HepG2 (cell line): ENCODE measurements around the gene UBFD1. TPM values are rescaled to one million over a fixed set of nuclear protein-coding genes. Genes with fewer than 3 reads are reported as not detected.

Source experiments
- BRD4 ChIP-seq: sonication (generic); formaldehyde crosslinking; IDR thresholded peaks from 2 replicates; pipeline ENCODE4 v1.4.0; 2020; ENCODE audit warnings: missing genetic modification reagents
- FOXK1 ChIP-seq: sonication (generic); formaldehyde crosslinking; IDR thresholded peaks from 2 replicates; pipeline ENCODE4 v1.4.0; 2020; ENCODE audit warnings: low read depth, missing genetic modification reagents, borderline replicate concordance
- GATA4 ChIP-seq: sonication (generic); IDR thresholded peaks from 2 replicates; pipeline ENCODE4 v1.6.1; 2016; ENCODE audit warnings: antibody characterized with exemption, low read depth, borderline replicate concordance
- RBAK ChIP-seq: sonication (generic); formaldehyde crosslinking; IDR thresholded peaks from 2 replicates; pipeline ENCODE4 v1.5.1; 2020; ENCODE audit warnings: mild to moderate bottlenecking, missing genetic modification reagents
- RBM22 ChIP-seq: fragments of 200-400 bp; formaldehyde crosslinking; optimal IDR thresholded peaks from 2 replicates; pipeline ENCODE3; 2017; ENCODE audit warnings: mild to moderate bottlenecking, low read length, moderate library complexity
- ZMYM2 ChIP-seq: sonication (generic); formaldehyde crosslinking; IDR thresholded peaks from 2 replicates; pipeline ENCODE4 v1.8.0; 2022; ENCODE audit warnings: mild to moderate bottlenecking, missing genetic modification reagents
- ZMYM3 ChIP-seq: sonication (generic); formaldehyde crosslinking; IDR thresholded peaks from 2 replicates; pipeline ENCODE4 v1.5.1; 2020; ENCODE audit warnings: mild to moderate bottlenecking, missing genetic modification reagents
- ZNF256 ChIP-seq: sonication (generic); formaldehyde crosslinking; conservative IDR thresholded peaks from 2 replicates; pipeline ENCODE4 v1.4.0; 2020; ENCODE audit warnings: missing genetic modification reagents
- ZNF441 ChIP-seq: sonication (generic); formaldehyde crosslinking; IDR thresholded peaks from 2 replicates; pipeline ENCODE4 v1.7.0; 2021; ENCODE audit warnings: missing genetic modification reagents, borderline replicate concordance
- ZNF484 ChIP-seq: sonication (generic); formaldehyde crosslinking; IDR thresholded peaks from 2 replicates; pipeline ENCODE4 v1.5.1; 2020; ENCODE audit warnings: mild to moderate bottlenecking, low read depth, missing genetic modification reagents, borderline replicate concordance
- ZNF570 ChIP-seq: sonication (generic); formaldehyde crosslinking; IDR thresholded peaks from 2 replicates; pipeline ENCODE4 v1.4.0; 2020; ENCODE audit warnings: mild to moderate bottlenecking, missing genetic modification reagents, borderline replicate concordance
- ZNF7 ChIP-seq: IDR thresholded peaks from 2 replicates; pipeline ENCODE4 v1.6.1; 2016; ENCODE audit warnings: missing biosample characterization, missing genetic modification reagents
- polyA plus RNA-seq, 8 experiments: library from polyadenylated mRNA; depleted of rRNA in 3 of 8; stranded (reverse) in 7 of 8; unstranded in 1 of 8; fragments of >200 nt; fragmentation: Illumina TruSeq in 4 of 8; extraction: Trizol in 4 of 8; gene quantifications; 2 replicates each; pipeline versions ENCODE4 v1.2.1 to v1.2.3, GENCODE V29; 2011 to 2016; ENCODE audit warnings: low read depth in 4 of 8, missing spikeins in 1 of 8, mixed read lengths in 1 of 8; ENCODE audit not compliant: insufficient read depth in 1 of 8
- total RNA-seq, 5 experiments: library from RNA; depleted of rRNA; stranded (reverse); fragments of >200 nt; fragmentation: Illumina TruSeq; extraction: Trizol; gene quantifications; 2 replicates each; pipeline ENCODE4 v1.2.3, GENCODE V29; 2016; ENCODE audit warnings: low read depth in 1 of 5
- TF ChIP-seq, protein P1 (sequence below): sonication (generic); formaldehyde crosslinking; IDR thresholded peaks from 2 replicates; pipeline ENCODE4 v1.4.0; 2020; ENCODE audit warnings: missing genetic modification reagents
- TF ChIP-seq, protein P2 (sequence below): IDR thresholded peaks from 2 replicates; pipeline ENCODE4 v1.4.0; 2020; ENCODE audit warnings: mild to moderate bottlenecking, missing genetic modification reagents
- TF ChIP-seq, protein P3 (sequence below): sonication (generic); formaldehyde crosslinking; IDR thresholded peaks from 2 replicates; pipeline ENCODE4 v1.4.0; 2020; ENCODE audit warnings: missing genetic modification reagents
- TF ChIP-seq, protein P4 (sequence below): sonication (generic); formaldehyde crosslinking; IDR thresholded peaks from 2 replicates; pipeline ENCODE4 v1.8.0; 2022; ENCODE audit warnings: mild to moderate bottlenecking, missing genetic modification reagents, moderate library complexity
- TF ChIP-seq, protein P5 (sequence below): sonication (generic); formaldehyde crosslinking; IDR thresholded peaks from 2 replicates; pipeline ENCODE4 v1.4.0; 2020; ENCODE audit warnings: missing genetic modification reagents, mild to moderate bottlenecking, borderline replicate concordance
- TF ChIP-seq, protein P6 (sequence below): sonication (generic); formaldehyde crosslinking; IDR thresholded peaks from 2 replicates; pipeline ENCODE4 v1.8.1; 2022; ENCODE audit warnings: mild to moderate bottlenecking, missing genetic modification reagents

Gene UBFD1
- total and polyA plus RNA-seq, 2 of the 13 experiments (the other 11 are each of a cell fraction or from before 2014, with no cell fraction given): 100 to 111 TPM

DNA sequence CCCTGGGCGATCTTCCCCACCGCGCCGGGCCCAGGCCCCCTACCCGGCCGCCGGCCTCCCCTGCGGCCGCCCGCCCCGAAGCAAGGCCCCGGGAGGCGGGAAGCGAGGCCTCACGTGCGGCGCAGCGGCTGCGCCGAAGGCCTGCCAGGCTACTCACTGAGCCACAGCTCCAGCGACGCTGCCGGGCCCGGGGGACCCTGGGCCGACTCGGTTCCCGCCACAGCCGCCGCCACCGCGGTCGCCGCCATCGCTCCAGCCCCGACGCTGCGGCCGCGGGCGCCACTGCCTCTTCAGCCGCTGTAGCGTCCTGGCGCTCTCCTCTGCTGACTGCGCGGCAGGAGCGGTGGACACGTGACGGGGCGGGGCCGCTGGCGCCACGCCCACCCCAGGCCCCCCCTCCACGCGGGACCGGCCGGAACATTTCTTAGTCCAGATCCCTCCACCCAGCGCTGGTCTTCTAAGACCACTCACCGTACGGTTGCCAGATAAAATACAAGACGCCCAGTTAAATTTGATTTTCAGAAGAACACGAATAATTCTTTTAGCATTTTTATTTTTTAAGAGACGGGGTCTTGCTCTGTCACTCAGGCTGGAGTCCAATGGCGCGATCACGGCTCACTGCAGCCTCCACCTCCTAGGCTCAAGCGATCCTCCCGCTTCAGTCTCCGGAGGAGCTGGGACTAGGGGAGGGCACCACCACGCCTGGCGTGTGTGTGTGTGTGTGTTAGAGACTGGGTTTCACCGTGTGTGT lies 47.2 kb upstream of the UBFD1 start, which contains the start of gene GGA2 (continued):
- TF ChIP-seq, protein P1, sequence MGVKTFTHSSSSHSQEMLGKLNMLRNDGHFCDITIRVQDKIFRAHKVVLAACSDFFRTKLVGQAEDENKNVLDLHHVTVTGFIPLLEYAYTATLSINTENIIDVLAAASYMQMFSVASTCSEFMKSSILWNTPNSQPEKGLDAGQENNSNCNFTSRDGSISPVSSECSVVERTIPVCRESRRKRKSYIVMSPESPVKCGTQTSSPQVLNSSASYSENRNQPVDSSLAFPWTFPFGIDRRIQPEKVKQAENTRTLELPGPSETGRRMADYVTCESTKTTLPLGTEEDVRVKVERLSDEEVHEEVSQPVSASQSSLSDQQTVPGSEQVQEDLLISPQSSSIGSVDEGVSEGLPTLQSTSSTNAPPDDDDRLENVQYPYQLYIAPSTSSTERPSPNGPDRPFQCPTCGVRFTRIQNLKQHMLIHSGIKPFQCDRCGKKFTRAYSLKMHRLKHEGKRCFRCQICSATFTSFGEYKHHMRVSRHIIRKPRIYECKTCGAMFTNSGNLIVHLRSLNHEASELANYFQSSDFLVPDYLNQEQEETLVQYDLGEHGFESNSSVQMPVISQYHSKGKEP: peak; percentile 86; the same call in 1 of the 2 replicates
- TF ChIP-seq, protein P2, sequence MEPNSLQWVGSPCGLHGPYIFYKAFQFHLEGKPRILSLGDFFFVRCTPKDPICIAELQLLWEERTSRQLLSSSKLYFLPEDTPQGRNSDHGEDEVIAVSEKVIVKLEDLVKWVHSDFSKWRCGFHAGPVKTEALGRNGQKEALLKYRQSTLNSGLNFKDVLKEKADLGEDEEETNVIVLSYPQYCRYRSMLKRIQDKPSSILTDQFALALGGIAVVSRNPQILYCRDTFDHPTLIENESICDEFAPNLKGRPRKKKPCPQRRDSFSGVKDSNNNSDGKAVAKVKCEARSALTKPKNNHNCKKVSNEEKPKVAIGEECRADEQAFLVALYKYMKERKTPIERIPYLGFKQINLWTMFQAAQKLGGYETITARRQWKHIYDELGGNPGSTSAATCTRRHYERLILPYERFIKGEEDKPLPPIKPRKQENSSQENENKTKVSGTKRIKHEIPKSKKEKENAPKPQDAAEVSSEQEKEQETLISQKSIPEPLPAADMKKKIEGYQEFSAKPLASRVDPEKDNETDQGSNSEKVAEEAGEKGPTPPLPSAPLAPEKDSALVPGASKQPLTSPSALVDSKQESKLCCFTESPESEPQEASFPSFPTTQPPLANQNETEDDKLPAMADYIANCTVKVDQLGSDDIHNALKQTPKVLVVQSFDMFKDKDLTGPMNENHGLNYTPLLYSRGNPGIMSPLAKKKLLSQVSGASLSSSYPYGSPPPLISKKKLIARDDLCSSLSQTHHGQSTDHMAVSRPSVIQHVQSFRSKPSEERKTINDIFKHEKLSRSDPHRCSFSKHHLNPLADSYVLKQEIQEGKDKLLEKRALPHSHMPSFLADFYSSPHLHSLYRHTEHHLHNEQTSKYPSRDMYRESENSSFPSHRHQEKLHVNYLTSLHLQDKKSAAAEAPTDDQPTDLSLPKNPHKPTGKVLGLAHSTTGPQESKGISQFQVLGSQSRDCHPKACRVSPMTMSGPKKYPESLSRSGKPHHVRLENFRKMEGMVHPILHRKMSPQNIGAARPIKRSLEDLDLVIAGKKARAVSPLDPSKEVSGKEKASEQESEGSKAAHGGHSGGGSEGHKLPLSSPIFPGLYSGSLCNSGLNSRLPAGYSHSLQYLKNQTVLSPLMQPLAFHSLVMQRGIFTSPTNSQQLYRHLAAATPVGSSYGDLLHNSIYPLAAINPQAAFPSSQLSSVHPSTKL: peak; percentile 84
- TF ChIP-seq ZNF441 (peak; percentile 92), ZMYM3 (CRISPR knock-in tag) (peak; percentile 88), ZMYM2 (CRISPR knock-in tag) (0 out of 2 replicates have a peak, but pooled peaks have one; percentile 26), BRD4 (CRISPR knock-in tag) (peak; percentile 96), ZNF570 (0 out of 2 replicates have a peak, but pooled peaks have one; percentile 64), ZNF484 (CRISPR knock-in tag) (peak; percentile 89; the same call in 1 of the 2 replicates), RBM22 (peak; percentile 97), ZNF256 (peak; percentile 92), RBAK (CRISPR knock-in tag) (no peak), FOXK1 (CRISPR knock-in tag) (peak; percentile 83; the same call in 1 of the 2 replicates), ZNF7 (CRISPR knock-in tag) (no peak; the same call in 1 of the 2 replicates), GATA4 (peak; percentile 82)
- TF ChIP-seq, protein P3, sequence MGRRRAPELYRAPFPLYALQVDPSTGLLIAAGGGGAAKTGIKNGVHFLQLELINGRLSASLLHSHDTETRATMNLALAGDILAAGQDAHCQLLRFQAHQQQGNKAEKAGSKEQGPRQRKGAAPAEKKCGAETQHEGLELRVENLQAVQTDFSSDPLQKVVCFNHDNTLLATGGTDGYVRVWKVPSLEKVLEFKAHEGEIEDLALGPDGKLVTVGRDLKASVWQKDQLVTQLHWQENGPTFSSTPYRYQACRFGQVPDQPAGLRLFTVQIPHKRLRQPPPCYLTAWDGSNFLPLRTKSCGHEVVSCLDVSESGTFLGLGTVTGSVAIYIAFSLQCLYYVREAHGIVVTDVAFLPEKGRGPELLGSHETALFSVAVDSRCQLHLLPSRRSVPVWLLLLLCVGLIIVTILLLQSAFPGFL (CRISPR knock-in tag): peak; percentile 95; the same call in 1 of the 2 replicates
- TF ChIP-seq, protein P4, sequence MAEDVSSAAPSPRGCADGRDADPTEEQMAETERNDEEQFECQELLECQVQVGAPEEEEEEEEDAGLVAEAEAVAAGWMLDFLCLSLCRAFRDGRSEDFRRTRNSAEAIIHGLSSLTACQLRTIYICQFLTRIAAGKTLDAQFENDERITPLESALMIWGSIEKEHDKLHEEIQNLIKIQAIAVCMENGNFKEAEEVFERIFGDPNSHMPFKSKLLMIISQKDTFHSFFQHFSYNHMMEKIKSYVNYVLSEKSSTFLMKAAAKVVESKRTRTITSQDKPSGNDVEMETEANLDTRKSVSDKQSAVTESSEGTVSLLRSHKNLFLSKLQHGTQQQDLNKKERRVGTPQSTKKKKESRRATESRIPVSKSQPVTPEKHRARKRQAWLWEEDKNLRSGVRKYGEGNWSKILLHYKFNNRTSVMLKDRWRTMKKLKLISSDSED (CRISPR knock-in tag): peak; percentile 89
- TF ChIP-seq, protein P5, sequence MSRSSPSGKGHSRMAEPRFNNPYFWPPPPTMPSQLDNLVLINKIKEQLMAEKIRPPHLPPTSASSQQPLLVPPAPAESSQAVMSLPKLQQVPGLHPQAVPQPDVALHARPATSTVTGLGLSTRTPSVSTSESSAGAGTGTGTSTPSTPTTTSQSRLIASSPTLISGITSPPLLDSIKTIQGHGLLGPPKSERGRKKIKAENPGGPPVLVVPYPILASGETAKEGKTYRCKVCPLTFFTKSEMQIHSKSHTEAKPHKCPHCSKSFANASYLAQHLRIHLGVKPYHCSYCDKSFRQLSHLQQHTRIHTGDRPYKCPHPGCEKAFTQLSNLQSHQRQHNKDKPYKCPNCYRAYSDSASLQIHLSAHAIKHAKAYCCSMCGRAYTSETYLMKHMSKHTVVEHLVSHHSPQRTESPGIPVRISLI (CRISPR knock-in tag): peak; percentile 51; the same call in 1 of the 2 replicates
- TF ChIP-seq, protein P6, sequence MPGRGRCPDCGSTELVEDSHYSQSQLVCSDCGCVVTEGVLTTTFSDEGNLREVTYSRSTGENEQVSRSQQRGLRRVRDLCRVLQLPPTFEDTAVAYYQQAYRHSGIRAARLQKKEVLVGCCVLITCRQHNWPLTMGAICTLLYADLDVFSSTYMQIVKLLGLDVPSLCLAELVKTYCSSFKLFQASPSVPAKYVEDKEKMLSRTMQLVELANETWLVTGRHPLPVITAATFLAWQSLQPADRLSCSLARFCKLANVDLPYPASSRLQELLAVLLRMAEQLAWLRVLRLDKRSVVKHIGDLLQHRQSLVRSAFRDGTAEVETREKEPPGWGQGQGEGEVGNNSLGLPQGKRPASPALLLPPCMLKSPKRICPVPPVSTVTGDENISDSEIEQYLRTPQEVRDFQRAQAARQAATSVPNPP (CRISPR knock-in tag): peak; percentile 90
